ENCODE data around the gene BTG2. TPM values are rescaled to one million over a fixed set of nuclear protein-coding genes. Genes with fewer than 3 reads are reported as not detected.
"Not testable (repeated sequence)": the region's sequence is repeated elsewhere in the genome, so short reads cannot be mapped to it uniquely, and the experiment has no call there.

Gene BTG2
- total RNA-seq, 1 donor = 14.5 TPM

DNA sequence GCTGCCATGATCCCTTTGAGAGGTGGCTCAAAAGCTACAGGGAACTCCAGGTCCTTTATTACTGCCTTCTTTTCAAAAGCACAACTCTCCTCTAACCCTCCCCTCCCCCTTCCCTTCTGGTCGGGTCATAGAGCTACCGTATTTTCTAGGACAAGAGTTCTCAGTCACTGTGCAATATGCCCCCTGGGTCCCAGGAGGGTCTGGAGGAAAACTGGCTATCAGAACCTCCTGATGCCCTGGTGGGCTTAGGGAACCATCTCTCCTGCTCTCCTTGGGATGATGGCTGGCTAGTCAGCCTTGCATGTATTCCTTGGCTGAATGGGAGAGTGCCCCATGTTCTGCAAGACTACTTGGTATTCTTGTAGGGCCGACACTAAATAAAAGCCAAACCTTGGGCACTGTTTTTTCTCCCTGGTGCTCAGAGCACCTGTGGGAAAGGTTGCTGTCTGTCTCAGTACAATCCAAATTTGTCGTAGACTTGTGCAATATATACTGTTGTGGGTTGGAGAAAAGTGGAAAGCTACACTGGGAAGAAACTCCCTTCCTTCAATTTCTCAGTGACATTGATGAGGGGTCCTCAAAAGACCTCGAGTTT lies 3.1 kb downstream of the BTG2 start:
- H3K27ac ChIP-seq (ENCODE audit: low read depth, low read length) = no peak overlapping the region
- TF ChIP-seq, protein P1, sequence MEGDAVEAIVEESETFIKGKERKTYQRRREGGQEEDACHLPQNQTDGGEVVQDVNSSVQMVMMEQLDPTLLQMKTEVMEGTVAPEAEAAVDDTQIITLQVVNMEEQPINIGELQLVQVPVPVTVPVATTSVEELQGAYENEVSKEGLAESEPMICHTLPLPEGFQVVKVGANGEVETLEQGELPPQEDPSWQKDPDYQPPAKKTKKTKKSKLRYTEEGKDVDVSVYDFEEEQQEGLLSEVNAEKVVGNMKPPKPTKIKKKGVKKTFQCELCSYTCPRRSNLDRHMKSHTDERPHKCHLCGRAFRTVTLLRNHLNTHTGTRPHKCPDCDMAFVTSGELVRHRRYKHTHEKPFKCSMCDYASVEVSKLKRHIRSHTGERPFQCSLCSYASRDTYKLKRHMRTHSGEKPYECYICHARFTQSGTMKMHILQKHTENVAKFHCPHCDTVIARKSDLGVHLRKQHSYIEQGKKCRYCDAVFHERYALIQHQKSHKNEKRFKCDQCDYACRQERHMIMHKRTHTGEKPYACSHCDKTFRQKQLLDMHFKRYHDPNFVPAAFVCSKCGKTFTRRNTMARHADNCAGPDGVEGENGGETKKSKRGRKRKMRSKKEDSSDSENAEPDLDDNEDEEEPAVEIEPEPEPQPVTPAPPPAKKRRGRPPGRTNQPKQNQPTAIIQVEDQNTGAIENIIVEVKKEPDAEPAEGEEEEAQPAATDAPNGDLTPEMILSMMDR (IDR thresholded peaks at IDR 0.05; ENCODE audit: extremely low read depth, low read depth, low read length) = no peak
- no peaks in the 10 kb centered on the region for H3K27me3 ChIP-seq (ENCODE audit: insufficient read depth, low read length)
- no peak overlapping the region for H3K4me2 ChIP-seq (ENCODE audit: insufficient read depth, low read length)
- H3K4me1 ChIP-seq (ENCODE audit: insufficient read depth, low read length) = peaks cover 12% of the 10 kb centered on the region
- H2AFZ ChIP-seq (ENCODE audit: low read length) = no peak overlapping the region
- H3K4me3 ChIP-seq (ENCODE audit: insufficient read depth, low read length) = no peak overlapping the region
- no peaks in the 10 kb centered on the region for H3K9me3 ChIP-seq (ENCODE audit: low read depth, low read length)
- peaks cover 9% of the 10 kb centered on the region for H3K79me2 ChIP-seq (ENCODE audit: insufficient read depth, low read length)
- no peak for DNase-seq (ENCODE audit: insufficient read length, low spot score, missing footprints)
- no peaks in the 10 kb centered on the region for H3K36me3 ChIP-seq (ENCODE audit: insufficient read depth, low read length)
- H4K20me1 ChIP-seq (ENCODE audit: insufficient read depth, low read length) = peaks cover 27% of the 10 kb centered on the region

DNA sequence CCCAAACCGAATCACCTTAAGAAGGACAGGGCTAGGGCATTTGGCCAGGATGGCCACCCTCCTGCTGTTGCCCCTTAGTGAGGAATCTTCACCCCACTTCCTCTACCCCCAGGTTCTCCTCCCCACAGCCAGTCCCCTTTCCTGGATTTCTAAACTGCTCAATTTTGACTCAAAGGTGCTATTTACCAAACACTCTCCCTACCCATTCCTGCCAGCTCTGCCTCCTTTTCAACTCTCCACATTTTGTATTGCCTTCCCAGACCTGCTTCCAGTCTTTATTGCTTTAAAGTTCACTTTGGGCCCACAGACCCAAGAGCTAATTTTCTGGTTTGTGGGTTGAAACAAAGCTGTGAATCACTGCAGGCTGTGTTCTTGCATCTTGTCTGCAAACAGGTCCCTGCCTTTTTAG lies 3.6 kb downstream of the BTG2 start:
- Histone ChIP-seq H3K4me3 (ENCODE audit: insufficient read depth, low read length) (no peak overlapping the region), H2AFZ (ENCODE audit: low read length) (no peak overlapping the region), H3K27ac (ENCODE audit: low read depth, low read length) (no peak overlapping the region), H3K4me1 (ENCODE audit: insufficient read depth, low read length) (peaks cover 12% of the 10 kb centered on the region), H3K79me2 (ENCODE audit: insufficient read depth, low read length) (peaks cover 9% of the 10 kb centered on the region), H3K4me2 (ENCODE audit: insufficient read depth, low read length) (no peak overlapping the region), H3K27me3 (ENCODE audit: insufficient read depth, low read length) (no peaks in the 10 kb centered on the region), H3K36me3 (ENCODE audit: insufficient read depth, low read length) (no peaks in the 10 kb centered on the region), H4K20me1 (ENCODE audit: insufficient read depth, low read length) (peaks cover 27% of the 10 kb centered on the region), H3K9me3 (ENCODE audit: low read depth, low read length) (no peaks in the 10 kb centered on the region)
- no peak for DNase-seq (ENCODE audit: insufficient read length, low spot score, missing footprints)
- TF ChIP-seq, protein P1 (IDR thresholded peaks at IDR 0.05; ENCODE audit: extremely low read depth, low read depth, low read length) = no peak

DNA sequence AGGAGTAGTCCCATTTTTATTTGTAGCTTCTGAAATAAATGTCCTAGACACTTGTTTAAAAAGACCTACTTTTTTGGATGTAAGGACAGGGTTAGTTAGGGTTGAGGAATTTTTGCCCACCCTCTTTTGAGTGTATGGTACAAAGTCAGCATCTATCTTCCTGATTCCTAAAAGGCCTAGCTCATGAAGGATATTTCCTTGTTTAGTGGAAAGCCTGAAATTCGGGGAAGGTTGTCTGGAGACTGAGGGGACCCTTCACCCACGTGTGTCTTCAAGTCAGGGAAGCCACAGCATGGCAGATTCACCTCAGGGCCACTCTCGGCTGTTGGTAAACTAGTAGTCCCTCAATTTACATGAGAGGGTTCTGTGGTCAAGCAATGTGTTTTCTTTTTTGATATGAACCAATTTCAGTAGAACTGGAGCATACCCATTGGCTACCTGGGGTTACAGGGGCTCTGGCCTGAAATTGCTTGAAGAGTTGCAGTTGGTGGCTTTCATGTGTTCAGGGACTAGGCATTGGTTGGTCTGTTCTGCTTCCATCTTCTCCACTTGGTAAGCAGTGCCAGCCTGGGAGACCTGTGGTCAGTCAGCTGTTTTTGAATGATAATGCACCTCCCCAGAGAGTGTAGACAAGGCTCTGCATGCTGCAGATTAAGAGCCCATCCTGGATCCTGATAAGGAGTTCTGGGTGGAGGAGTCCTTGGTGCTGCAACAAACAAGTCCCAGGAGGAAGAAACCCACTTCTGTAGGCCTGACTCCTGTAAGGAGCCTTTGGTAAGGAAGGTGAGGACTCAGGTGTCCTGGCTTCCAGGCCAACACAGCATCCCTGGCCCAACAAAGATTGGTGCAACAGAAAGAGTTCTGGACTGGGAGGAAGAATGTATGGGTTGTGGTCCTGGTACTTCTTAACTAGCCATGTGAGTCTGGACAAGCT lies 6.3 kb downstream of the BTG2 start:
- TF ChIP-seq, protein P1 (IDR thresholded peaks at IDR 0.05; ENCODE audit: extremely low read depth, low read depth, low read length) = no peak

DNA sequence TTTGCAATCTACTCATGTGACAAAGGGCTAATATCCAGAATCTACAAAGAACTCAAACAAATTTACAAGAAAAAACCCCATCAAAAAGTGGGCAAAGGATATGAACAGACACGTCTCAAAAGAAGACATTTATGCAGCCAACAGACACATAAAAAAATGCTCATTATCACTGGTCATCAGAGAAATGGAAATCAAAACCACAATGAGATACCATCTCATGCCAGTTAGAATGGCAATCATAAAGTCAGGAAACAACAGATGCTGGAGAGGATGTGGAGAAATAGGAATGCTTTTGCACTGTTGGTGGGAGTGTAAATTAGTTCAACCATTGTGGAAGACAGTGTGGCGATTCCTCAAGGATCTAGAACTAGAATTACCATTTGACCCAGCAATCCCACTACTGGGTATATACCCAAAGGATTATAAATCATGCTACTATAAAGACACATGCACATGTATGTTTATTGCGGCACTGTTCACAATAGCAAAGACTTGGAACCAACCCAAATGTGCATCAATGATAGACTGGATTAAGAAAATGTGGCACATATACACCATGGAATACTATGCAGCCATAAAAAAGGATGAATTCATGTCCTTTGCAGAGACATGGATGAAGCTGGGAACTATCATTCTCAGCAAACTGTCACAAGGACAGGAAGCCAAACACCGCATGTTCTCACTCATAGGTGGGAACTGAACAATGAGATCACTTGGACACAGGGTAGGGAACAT lies 8.9 kb downstream of the BTG2 start:
- H3K4me1 ChIP-seq (ENCODE audit: insufficient read depth, low read length); H3K27me3 ChIP-seq (ENCODE audit: insufficient read depth, low read length); H3K4me2 ChIP-seq (ENCODE audit: insufficient read depth, low read length); H3K27ac ChIP-seq (ENCODE audit: low read depth, low read length); H3K79me2 ChIP-seq (ENCODE audit: insufficient read depth, low read length); H3K36me3 ChIP-seq (ENCODE audit: insufficient read depth, low read length); H3K4me3 ChIP-seq (ENCODE audit: insufficient read depth, low read length); H2AFZ ChIP-seq (ENCODE audit: low read length); H3K9me3 ChIP-seq (ENCODE audit: low read depth, low read length); H4K20me1 ChIP-seq (ENCODE audit: insufficient read depth, low read length); DNase-seq (ENCODE audit: insufficient read length, low spot score, missing footprints): not testable (repeated sequence)

More for the DNA sequence above, 6.3 kb downstream of the BTG2 start:
- H2AFZ ChIP-seq (ENCODE audit: low read length) = no peak overlapping the region
- H3K27ac ChIP-seq (ENCODE audit: low read depth, low read length) = no peak overlapping the region
- peaks cover 3% of the 10 kb centered on the region for H3K4me1 ChIP-seq (ENCODE audit: insufficient read depth, low read length)
- H3K27me3 ChIP-seq (ENCODE audit: insufficient read depth, low read length) = no peaks in the 10 kb centered on the region
- no peak overlapping the region for H3K4me2 ChIP-seq (ENCODE audit: insufficient read depth, low read length)
- H3K79me2 ChIP-seq (ENCODE audit: insufficient read depth, low read length) = peaks cover 9% of the 10 kb centered on the region
- H3K36me3 ChIP-seq (ENCODE audit: insufficient read depth, low read length) = no peaks in the 10 kb centered on the region
- no peak overlapping the region for H3K4me3 ChIP-seq (ENCODE audit: insufficient read depth, low read length)
- DNase-seq (ENCODE audit: insufficient read length, low spot score, missing footprints) = no peak
- peaks cover 25% of the 10 kb centered on the region for H4K20me1 ChIP-seq (ENCODE audit: insufficient read depth, low read length)
- no peaks in the 10 kb centered on the region for H3K9me3 ChIP-seq (ENCODE audit: low read depth, low read length)

Data from osteoblast (primary cell).